SU-DHL-6 (cell line): ENCODE measurements around the gene FNIP2.

Experiments used
- H2AFZ ChIP-seq: fragments of 200-600 bp; sonication (generic); 2 replicates; pipeline ENCODE4 v1.6.1; 2014; ENCODE audit warnings: low read depth, mild to moderate bottlenecking, moderate library complexity, mixed read lengths, antibody characterized with exemption, low read length; ENCODE audit not compliant: severe bottlenecking
- H3F3A ChIP-seq: fragments of 200-600 bp; shearing (Covaris generic); 2 replicates; pipeline ENCODE4 v1.6.0; 2016; ENCODE audit warnings: antibody characterized with exemption, mild to moderate bottlenecking; ENCODE audit not compliant: insufficient read depth
- H3K27ac ChIP-seq: fragments of 200-600 bp; sonication (generic); 2 replicates; pipeline ENCODE4 v1.5.1; 2016; ENCODE audit warnings: low read depth, mild to moderate bottlenecking, low read length, moderate library complexity, mixed read lengths
- H3K27me3 ChIP-seq: fragments of 200-600 bp; sonication (generic), shearing (Covaris generic); 2 replicates; pipeline ENCODE4 v1.6.0; 2014; ENCODE audit warnings: mild to moderate bottlenecking, low read length
- H3K36me3 ChIP-seq: fragments of 200-600 bp; sonication (generic); 2 replicates; pipeline ENCODE4 v1.6.1; 2014; ENCODE audit warnings: mild to moderate bottlenecking, low read length, mixed read lengths
- H3K4me2 ChIP-seq: fragments of 300-600, 200-600 bp; shearing (Covaris generic), sonication (generic); 2 replicates; pipeline ENCODE4 v1.6.0; 2014; ENCODE audit warnings: low read length, low read depth, mild to moderate bottlenecking; ENCODE audit not compliant: poor library complexity, severe bottlenecking
- H3K4me3 ChIP-seq: fragments of 200-600 bp; sonication (generic); 2 replicates; pipeline ENCODE4 v1.5.1; 2014; ENCODE audit warnings: antibody characterized with exemption, low read length, mild to moderate bottlenecking, mixed read lengths; ENCODE audit not compliant: insufficient read depth, poor library complexity, severe bottlenecking
- H3K79me2 ChIP-seq: fragments of 200-600 bp; sonication (generic); 2 replicates; pipeline ENCODE4 v1.6.1; 2014; ENCODE audit warnings: mild to moderate bottlenecking, low read length, moderate library complexity; ENCODE audit not compliant: insufficient read depth
- H3K9ac ChIP-seq: fragments of 200-600 bp; sonication (generic); 2 replicates; pipeline ENCODE4 v1.7.0; 2014; ENCODE audit warnings: mild to moderate bottlenecking, low read length
- H3K9me2 ChIP-seq: fragments of 200-600 bp; sonication (generic); replicated peaks from 2 replicates; pipeline ENCODE4 v1.6.1; 2014; ENCODE audit warnings: low read length; ENCODE audit not compliant: insufficient read depth
- H3K9me3 ChIP-seq: fragments of 200-600 bp; sonication (generic); 2 replicates; pipeline ENCODE4 v1.6.1; 2014; ENCODE audit warnings: low read length, mixed read lengths; ENCODE audit not compliant: insufficient read depth
- H4K20me1 ChIP-seq: fragments of 200-600 bp; sonication (generic); 2 replicates; pipeline ENCODE4 v1.6.1; 2014; ENCODE audit warnings: low read depth, mild to moderate bottlenecking, antibody characterized with exemption, low read length, moderate library complexity, mixed read lengths
- EZH2phosphoT487 ChIP-seq: fragments of 200-600 bp; sonication (generic), shearing (Covaris generic); conservative IDR thresholded peaks from 2 replicates; pipeline ENCODE4 v1.6.1; 2018; ENCODE audit warnings: mild to moderate bottlenecking, antibody characterized with exemption, low read length, moderate library complexity, mixed read lengths
- TF ChIP-seq, protein P1 (sequence below): fragments of 200-600 bp; sonication (generic); IDR thresholded peaks from one replicate; pipeline ENCODE4 v1.5.1; 2017; ENCODE audit warnings: antibody characterized with exemption, mild to moderate bottlenecking, low read length, moderate library complexity; ENCODE audit not compliant: insufficient read depth, poor library complexity, severe bottlenecking

The FNIP2 gene

GRCh38 chr4:158824425-158825274, 55.8 kb downstream of the FNIP2 start:
- TF ChIP-seq, protein P1, sequence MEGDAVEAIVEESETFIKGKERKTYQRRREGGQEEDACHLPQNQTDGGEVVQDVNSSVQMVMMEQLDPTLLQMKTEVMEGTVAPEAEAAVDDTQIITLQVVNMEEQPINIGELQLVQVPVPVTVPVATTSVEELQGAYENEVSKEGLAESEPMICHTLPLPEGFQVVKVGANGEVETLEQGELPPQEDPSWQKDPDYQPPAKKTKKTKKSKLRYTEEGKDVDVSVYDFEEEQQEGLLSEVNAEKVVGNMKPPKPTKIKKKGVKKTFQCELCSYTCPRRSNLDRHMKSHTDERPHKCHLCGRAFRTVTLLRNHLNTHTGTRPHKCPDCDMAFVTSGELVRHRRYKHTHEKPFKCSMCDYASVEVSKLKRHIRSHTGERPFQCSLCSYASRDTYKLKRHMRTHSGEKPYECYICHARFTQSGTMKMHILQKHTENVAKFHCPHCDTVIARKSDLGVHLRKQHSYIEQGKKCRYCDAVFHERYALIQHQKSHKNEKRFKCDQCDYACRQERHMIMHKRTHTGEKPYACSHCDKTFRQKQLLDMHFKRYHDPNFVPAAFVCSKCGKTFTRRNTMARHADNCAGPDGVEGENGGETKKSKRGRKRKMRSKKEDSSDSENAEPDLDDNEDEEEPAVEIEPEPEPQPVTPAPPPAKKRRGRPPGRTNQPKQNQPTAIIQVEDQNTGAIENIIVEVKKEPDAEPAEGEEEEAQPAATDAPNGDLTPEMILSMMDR: no peak
- no peak for TF ChIP-seq EZH2phosphoT487
- no peak overlapping the region for H3K9ac ChIP-seq

GRCh38 chr4:158825433-158826036, 56.7 kb downstream of the FNIP2 start:
- Histone ChIP-seq H3F3A (no peaks in the 10 kb centered on the region), H3K9ac (no peak overlapping the region), H3K27me3 (no peaks in the 10 kb centered on the region), H3K9me3 (no peaks in the 10 kb centered on the region), H3K9me2 (no peaks in the 10 kb centered on the region), H3K79me2 (no peaks in the 10 kb centered on the region), H3K4me2 (no peak overlapping the region), H3K27ac (no peak overlapping the region), H3K4me3 (no peak overlapping the region), H3K36me3 (no peaks in the 10 kb centered on the region), H4K20me1 (no peaks in the 10 kb centered on the region), H2AFZ (no peak overlapping the region)
- no peak for TF ChIP-seq EZH2phosphoT487
- TF ChIP-seq, protein P1: no peak

More at GRCh38 chr4:158824425-158825274, 55.8 kb downstream of the FNIP2 start:
- H3K4me2 ChIP-seq: no peak overlapping the region
- no peaks in the 10 kb centered on the region for H3K9me2 ChIP-seq
- H3K27me3 ChIP-seq: no peaks in the 10 kb centered on the region
- H3K36me3 ChIP-seq: no peaks in the 10 kb centered on the region
- H2AFZ ChIP-seq: no peak overlapping the region
- no peaks in the 10 kb centered on the region for H3K9me3 ChIP-seq
- H3F3A ChIP-seq: no peaks in the 10 kb centered on the region
- H3K27ac ChIP-seq: no peak overlapping the region
- H3K79me2 ChIP-seq: no peaks in the 10 kb centered on the region
- no peak overlapping the region for H3K4me3 ChIP-seq
- no peaks in the 10 kb centered on the region for H4K20me1 ChIP-seq

DNA sequence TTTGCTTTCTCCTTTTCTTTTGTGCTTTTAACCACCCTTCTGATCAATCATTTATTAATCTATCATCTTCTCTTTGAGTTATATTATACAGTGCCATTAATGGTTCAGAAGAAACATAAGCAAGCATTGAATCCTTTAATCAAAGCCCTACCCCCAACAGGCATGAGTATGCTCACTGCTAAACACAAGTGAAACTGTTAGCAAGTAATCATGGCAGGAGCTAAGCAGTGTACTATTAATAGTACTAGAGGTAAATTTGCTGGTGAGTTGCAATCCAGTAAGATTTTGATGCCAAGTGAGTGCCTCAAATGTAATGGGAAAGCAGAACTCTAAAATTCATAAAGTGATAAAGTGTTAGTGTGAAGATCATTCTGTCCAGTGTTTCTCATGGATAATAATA, 57.2 kb downstream of the FNIP2 start:
- no peaks in the 10 kb centered on the region for H3K36me3 ChIP-seq
- H2AFZ ChIP-seq: no peak overlapping the region
- H3K4me3 ChIP-seq: no peak overlapping the region
- no peaks in the 10 kb centered on the region for H3K27me3 ChIP-seq
- H3F3A ChIP-seq: no peaks in the 10 kb centered on the region
- TF ChIP-seq, protein P1: no peak
- H4K20me1 ChIP-seq: no peaks in the 10 kb centered on the region
- no peak overlapping the region for H3K4me2 ChIP-seq
- H3K79me2 ChIP-seq: no peaks in the 10 kb centered on the region
- no peaks in the 10 kb centered on the region for H3K9me2 ChIP-seq
- no peak overlapping the region for H3K9ac ChIP-seq
- H3K27ac ChIP-seq: no peak overlapping the region
- H3K9me3 ChIP-seq: no peaks in the 10 kb centered on the region
